Duodenal mucosa (tissue), 2 donors: Measurements from ENCODE around the gene PLCB3.

Experiments used
- H3K27ac ChIP-seq: one replicate; pipeline ENCODE4 v1.7.0; 2013; ENCODE audit warnings: low read depth, low read length
- H3K27me3 ChIP-seq, 2 donors: one replicate each; pipeline ENCODE4 v1.7.0; 2013; ENCODE audit warnings: low read length in 2 of 2, control low read depth in 1 of 2; ENCODE audit not compliant: insufficient read depth in 2 of 2, control insufficient read depth in 1 of 2
- H3K36me3 ChIP-seq, 2 donors: one replicate each; pipeline ENCODE4 v1.7.0; 2013; ENCODE audit warnings: low read length in 2 of 2, control low read depth in 1 of 2; ENCODE audit not compliant: insufficient read depth in 2 of 2, control insufficient read depth in 1 of 2
- H3K4me1 ChIP-seq, 2 donors: one replicate each; pipeline ENCODE4 v1.7.0; 2013; ENCODE audit warnings: low read length in 2 of 2, control low read depth in 1 of 2; ENCODE audit not compliant: insufficient read depth in 2 of 2, control insufficient read depth in 1 of 2
- H3K4me3 ChIP-seq, 2 donors: one replicate each; pipeline ENCODE4 v1.7.0; 2013; ENCODE audit warnings: low read length in 2 of 2, low read depth in 1 of 2
- H3K9ac ChIP-seq, 2 donors: one replicate each; pipeline ENCODE4 v1.7.0; 2013; ENCODE audit warnings: low read length in 2 of 2, low read depth in 1 of 2
- H3K9me3 ChIP-seq, 2 donors: one replicate each; pipeline ENCODE4 v1.7.0; 2013; ENCODE audit warnings: low read length in 2 of 2, control low read depth in 1 of 2; ENCODE audit not compliant: control insufficient read depth in 1 of 2

The PLCB3 gene

GRCh38 chr11:64222651-64223000 lies 28.7 kb upstream of the PLCB3 start:
- H3K4me1 ChIP-seq, result peaks cover 24 to 32% of the 10 kb centered on the region in 2 donors
- H3K36me3 ChIP-seq, result peaks cover 9 to 36% of the 10 kb centered on the region in 2 donors

GRCh38 chr11:64223001-64223651 lies 28.2 kb upstream of the PLCB3 start:
- Histone ChIP-seq H3K36me3 (peaks cover 9 to 35% of the 10 kb centered on the region in 2 donors), H3K27me3 (no peaks in the 10 kb centered on the region), H3K27ac (peak overlapping the region; percentile 42), H3K9me3 (no peaks in the 10 kb centered on the region), H3K4me3 (no peak overlapping the region), H3K9ac (no peak overlapping the region), H3K4me1 (peaks cover 25 to 34% of the 10 kb centered on the region in 2 donors)

More at GRCh38 chr11:64222651-64223000, 28.7 kb upstream of the PLCB3 start:
- no peak overlapping the region for H3K9ac ChIP-seq
- H3K4me3 ChIP-seq, result no peak overlapping the region
- no peaks in the 10 kb centered on the region for H3K27me3 ChIP-seq
- H3K27ac ChIP-seq, result no peak overlapping the region
- H3K9me3 ChIP-seq, result no peaks in the 10 kb centered on the region

- no peak overlapping the region for H3K27ac ChIP-seq
- H3K4me1 ChIP-seq, result peaks cover 21 to 37% of the 10 kb centered on the region in 2 donors
- no peak overlapping the region for H3K4me3 ChIP-seq
- no peaks in the 10 kb centered on the region for H3K27me3 ChIP-seq
- no peak overlapping the region for H3K9ac ChIP-seq
- peaks cover 9 to 32% of the 10 kb centered on the region in 2 donors for H3K36me3 ChIP-seq
- no peaks in the 10 kb centered on the region for H3K9me3 ChIP-seq
These were observed 27.0 kb upstream of the PLCB3 start for GRCh38 chr11:64224151-64224890.

GRCh38 chr11:64224891-64225607 lies 26.3 kb upstream of the PLCB3 start:
- peak overlapping the region; percentile 90 for H3K27ac ChIP-seq
- peak overlapping the region; percentile 82 to 84 for H3K4me3 ChIP-seq
- peak overlapping the region; percentile 69 to 97 for H3K9ac ChIP-seq
- no peaks in the 10 kb centered on the region for H3K27me3 ChIP-seq
- H3K9me3 ChIP-seq, result no peaks in the 10 kb centered on the region
- H3K36me3 ChIP-seq, result peaks cover 9 to 29% of the 10 kb centered on the region in 2 donors
- H3K4me1 ChIP-seq, result peaks cover 28 to 44% of the 10 kb centered on the region in 2 donors

GRCh38 chr11:64225608-64226506 lies 25.5 kb upstream of the PLCB3 start, which contains the start of the genes NUDT22 and TRPT1:
NUDT22 (plus strand) TSS chr11:64226274; CDS start chr11:64226653, 379 bp downstream.
TRPT1 (minus strand) TSS chr11:64226186; CDS start chr11:64225860, 326 bp downstream.
- H3K9me3 ChIP-seq, result no peaks in the 10 kb centered on the region
- peak within 1 kb of the TSS; percentile 97 to 100 for H3K9ac ChIP-seq
- H3K27me3 ChIP-seq, result no peaks in the 10 kb centered on the region
- peak within 1 kb of the TSS; percentile 82 to 84 for H3K4me3 ChIP-seq
- peaks cover 29 to 44% of the 10 kb centered on the region in 2 donors for H3K4me1 ChIP-seq
- H3K36me3 ChIP-seq, result peaks cover 4 to 21% of the 10 kb centered on the region in 2 donors
- peak within 1 kb of the TSS; percentile 90 for H3K27ac ChIP-seq

GRCh38 chr11:64226507-64227051 lies 24.8 kb upstream of the PLCB3 start:
- Histone ChIP-seq H3K27me3 (no peaks in the 10 kb centered on the region), H3K9ac (peak overlapping the region; percentile 97 to 100), H3K4me3 (peak overlapping the region; percentile 82 to 84), H3K4me1 (peaks cover 30 to 51% of the 10 kb centered on the region in 2 donors), H3K27ac (peak overlapping the region; percentile 90), H3K36me3 (peaks cover 0 to 17% of the 10 kb centered on the region in 2 donors), H3K9me3 (no peaks in the 10 kb centered on the region)

GRCh38 chr11:64227405-64227956 lies 23.8 kb upstream of the PLCB3 start:
- H3K36me3 ChIP-seq, result peaks cover 0 to 17% of the 10 kb centered on the region in 2 donors
- peak overlapping the region; percentile 90 for H3K27ac ChIP-seq
- no peaks in the 10 kb centered on the region for H3K27me3 ChIP-seq
- peak overlapping the region; percentile 82 to 84 for H3K4me3 ChIP-seq
- peaks cover 36 to 59% of the 10 kb centered on the region in 2 donors for H3K4me1 ChIP-seq
- H3K9ac ChIP-seq, result peak overlapping the region; percentile 97 to 100
- no peaks in the 10 kb centered on the region for H3K9me3 ChIP-seq

- Histone ChIP-seq H3K27ac (no peak overlapping the region), H3K9ac (peak overlapping the region; percentile 66 to 90), H3K4me3 (peak overlapping the region; percentile 83 to 86), H3K27me3 (no peaks in the 10 kb centered on the region), H3K36me3 (peaks cover 0 to 2% of the 10 kb centered on the region in 2 donors), H3K4me1 (peaks cover 44 to 66% of the 10 kb centered on the region in 2 donors), H3K9me3 (no peaks in the 10 kb centered on the region)
These were observed 22.1 kb upstream of the PLCB3 start for GRCh38 chr11:64229090-64229743.
